Right ventricle myocardium superior (tissue), 1 donor: ENCODE results near the gene TMEM14B. TPM values are rescaled to one million over a fixed set of nuclear protein-coding genes. Genes with fewer than 3 reads are reported as not detected.
"Not testable (repeated sequence)": the region's sequence is repeated elsewhere in the genome, so short reads cannot be mapped to it uniquely, and the experiment has no call there.

Experiments
- ATAC-seq: fragments of 200-7000 bp; cut with Tn5 transposase; one replicate; pipeline ENCODE4 v1.9.1; 2020; ENCODE audit warnings: mild to moderate bottlenecking; ENCODE audit not compliant: poor library complexity
- DNase-seq: peaks from one replicate; pipeline ENCODE4 v3.0.0-alpha.2; 2020
- intact Hi-C: fragments of 100-400 bp; cut with DNase I; formaldehyde crosslinking; loops from one replicate; pipeline ENCODE4 v1.11.2; 2022
- long read RNA-seq: library from polyadenylated mRNA; unstranded; transcript quantifications from one replicate; pipeline ENCODE4 v2.0.0, GENCODE V29; 2021
- total RNA-seq: library from RNA; stranded (reverse); fragmentation: NEBNext Ultra II Directional; extraction: Animal tissue kit (Norgen Biotek cat#: 25700); gene quantifications from one replicate; pipeline ENCODE4 v1.2.1, GENCODE V29; 2021
- donor health status: DM: no; HTN: yes; CAD: no; lungs with severe emphysema.

The TMEM14B gene
- 120 TPM for total RNA-seq
- long read RNA-seq, transcript TMEM14B-201 (5 exons, 787 nt), result minor isoform, 16 of 150 reads
- long read RNA-seq, transcript TMEM14B-202 (6 exons, 975 nt), result major isoform, 125 of 150 reads
- long read RNA-seq, partial matches to known transcripts, result 0 of 150 reads
- long read RNA-seq, other reads (novel, unspliced or antisense), result 6 of 150 reads

- ATAC-seq, result peak; percentile 100
- intact Hi-C loops, result no loop called here
These were observed at the start of gene TMEM14B for GRCh38 chr6:10747251-10747972. Gene TMEM14B, plus strand, starts transcription at chr6:10747805. Its CDS starts 1,441 bp downstream, at chr6:10749246.

GRCh38 chr6:10713962-10714361 lies 33.6 kb upstream of the TMEM14B start:
- intact Hi-C loops, result no loop called here
- ATAC-seq (no peak), DNase-seq (no peak)

More at GRCh38 chr6:10747251-10747972, at the start of gene TMEM14B:
- peak; percentile 100 for DNase-seq

GRCh38 chr6:10719296-10719963 lies 28.2 kb upstream of the TMEM14B start:
- intact Hi-C loops, result no loop called here
- DNase-seq, result no peak
- no peak for ATAC-seq

GRCh38 chr6:10719964-10720264 lies 27.7 kb upstream of the TMEM14B start:
- intact Hi-C loops, result no loop called here
- no peak for ATAC-seq
- peak; percentile 69 for DNase-seq

- DNase-seq (peak; percentile 80), ATAC-seq (peak; percentile 9)
- intact Hi-C loops, result no loop called here
These were observed 27.2 kb upstream of the TMEM14B start for GRCh38 chr6:10720265-10720959.

- intact Hi-C loops, ATAC-seq, DNase-seq: not testable (repeated sequence)
These were observed 26.4 kb upstream of the TMEM14B start for GRCh38 chr6:10720960-10721849.

- intact Hi-C loops, result no loop called here
- DNase-seq, result no peak
- no peak for ATAC-seq
These were observed 25.6 kb upstream of the TMEM14B start for GRCh38 chr6:10721850-10722569.

- intact Hi-C loops, result no loop called here
- no peak for DNase-seq
- no peak for ATAC-seq
These were observed 25.1 kb upstream of the TMEM14B start for GRCh38 chr6:10722570-10722819.

GRCh38 chr6:10722820-10723566 lies 24.6 kb upstream of the TMEM14B start, which contains the start of gene TMEM14C:
Gene TMEM14C, plus strand, starts transcription at chr6:10723070. Its CDS starts 1,544 bp downstream, at chr6:10724614.
- ATAC-seq (peak; percentile 99), DNase-seq (peak; percentile 100)
- intact Hi-C loops, result no loop called here

- intact Hi-C loops, result no loop called here
- no peak for DNase-seq
- peak; percentile 0 for ATAC-seq
These were observed 24.1 kb upstream of the TMEM14B start for GRCh38 chr6:10723567-10723881.

- intact Hi-C loops, result no loop called here
- ATAC-seq (no peak), DNase-seq (no peak)
These were observed 22.6 kb upstream of the TMEM14B start for GRCh38 chr6:10725044-10725443.

GRCh38 chr6:10725716-10726115 lies 21.9 kb upstream of the TMEM14B start:
- intact Hi-C loops, result no loop called here
- ATAC-seq, result no peak
- no peak for DNase-seq

GRCh38 chr6:10730254-10730653 lies 17.4 kb upstream of the TMEM14B start:
- no peak for DNase-seq
- peak; percentile 33 for ATAC-seq
- intact Hi-C loops, result no loop called here

- intact Hi-C loops, result no loop called here
- DNase-seq, result no peak
- no peak for ATAC-seq
These were observed 14.4 kb upstream of the TMEM14B start for GRCh38 chr6:10733151-10733715.

- intact Hi-C loops, result no loop called here
- DNase-seq, result no peak
- ATAC-seq, result no peak
These were observed 13.7 kb upstream of the TMEM14B start for GRCh38 chr6:10733863-10734262.

- DNase-seq, result no peak
- intact Hi-C loops, result no loop called here
- ATAC-seq, result no peak
These were observed 10.9 kb upstream of the TMEM14B start for GRCh38 chr6:10736731-10737130.

GRCh38 chr6:10740061-10740460 lies 7.5 kb upstream of the TMEM14B start:
- ATAC-seq (no peak), DNase-seq (no peak)
- intact Hi-C loops, result no loop called here
